ENCODE measurements around the gene TBC1D8. TPM values are rescaled to one million over a fixed set of nuclear protein-coding genes. Genes with fewer than 3 reads are reported as not detected.

TBC1D8 gene
- total and polyA plus RNA-seq, 9 of the 15 experiments (the other 6 are each of a cell fraction or from before 2014, with no cell fraction given): 0.36 to 1.3 (median 0.82) TPM

DNA sequence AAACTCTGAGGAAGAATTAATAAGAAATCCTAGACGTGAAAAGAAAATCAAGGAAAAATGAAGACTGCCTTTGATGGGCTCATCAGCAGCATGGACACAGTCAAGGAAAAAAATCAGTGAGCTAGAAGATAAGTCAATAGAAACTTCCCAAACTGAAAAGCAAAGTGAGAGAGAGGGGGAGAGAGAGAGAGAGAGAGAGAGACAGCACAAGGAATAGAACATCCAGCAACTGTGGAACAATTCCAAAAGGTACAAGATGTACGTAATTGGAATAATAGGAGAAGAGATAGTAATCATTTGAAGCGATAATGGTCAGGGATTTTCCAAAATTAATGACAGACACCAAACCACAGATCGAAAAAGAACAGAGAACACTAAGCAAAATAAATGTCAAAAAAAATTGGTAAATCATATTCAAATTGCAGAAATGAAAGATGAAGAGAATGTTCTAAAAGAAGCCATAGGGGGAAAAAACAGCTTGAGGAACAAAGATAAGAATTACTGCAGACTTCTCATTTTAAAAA, 54.5 kb downstream of the TBC1D8 start:
- POLR2A ChIA-PET: interaction anchor here (0.5 kb wide), 1 partner anchor 374 kb away, joined by 3 read pairs; no protein-coding TSS in a partner anchor
- intact Hi-C loops (cut with micrococcal nuclease) (no loop called here), in situ Hi-C loops (cut with MboI) (no loop called here)
- no TSS peak for BruUV-seq (replicated peaks)
- DNase-seq (ENCODE audit: extremely low read depth in 1 of 4, low spot score in 3 of 4): no peak
- Histone ChIP-seq H3K9ac (ENCODE audit: insufficient read depth in 1 of 2, low read depth in 2 of 2, low read length in 2 of 2) (no peak overlapping the region), H3K9me3 (replicated peaks; ENCODE audit: control insufficient read depth, insufficient read depth, low read depth, low read length) (no peaks in the 10 kb centered on the region), H4K20me1 (replicated peaks; ENCODE audit: control insufficient read depth, insufficient read depth, low read length) (no peaks in the 10 kb centered on the region), H2AFZ (ENCODE audit: low read depth, low read length) (no peak overlapping the region), H3K27me3 (ENCODE audit: control insufficient read depth in 2 of 2, insufficient read depth in 2 of 2, low read length in 2 of 2) (peaks cover 2 to 5% of the 10 kb centered on the region in 2 experiments; a peak in 2 of 5 replicates), H3K4me3 (no peak overlapping the region), H3K36me3 (ENCODE audit: control insufficient read depth, insufficient read depth, low read length) (no peaks in the 10 kb centered on the region), H3K9me1 (ENCODE audit: control insufficient read depth, insufficient read depth, low read length) (no peaks in the 10 kb centered on the region), H3K4me2 (ENCODE audit: insufficient read depth, low read length) (no peak overlapping the region), H3K79me2 (ENCODE audit: control insufficient read depth, insufficient read depth, low read length) (no peaks in the 10 kb centered on the region), H3K4me1 (replicated peaks in 1 of 2; ENCODE audit: control insufficient read depth in 2 of 2, insufficient read depth in 2 of 2, low read length in 2 of 2) (no peaks in the 10 kb centered on the region), H3K27ac (ENCODE audit: extremely low read depth, low read depth, low read length) (no peak overlapping the region)
- CTCF ChIA-PET (ENCODE audit: low intra/inter-chr PET ratio): no interaction called here
- no peak for ATAC-seq
- no peak for FAIRE-seq
- WGBS (ENCODE audit: insufficient coverage, low coverage, missing lambda C conversion rate): 3% methylated on average over 4 of the region's 4 CpGs
- no peak for TF ChIP-seq RAD51 (IDR thresholded peaks at IDR 0.05; ENCODE audit: borderline replicate concordance, low read depth)
- TF ChIP-seq FOXP1 (CRISPR knock-in tag; IDR thresholded peaks at IDR 0.05): no peak
- TF ChIP-seq TEAD4 (IDR thresholded peaks at IDR 0.05; ENCODE audit: low read length): no peak
- TF ChIP-seq TEAD4 (CRISPR knock-in tag; IDR thresholded peaks at IDR 0.05; ENCODE audit: borderline replicate concordance): no peak
- no peak for TF ChIP-seq ZNF324 (CRISPR knock-in tag; IDR thresholded peaks at IDR 0.05)
- no peak for TF ChIP-seq L3MBTL2 (IDR thresholded peaks at IDR 0.05)
- no peak for TF ChIP-seq PCBP1 (IDR thresholded peaks at IDR 0.05; ENCODE audit: low read depth, low read length, poor library complexity, severe bottlenecking)
- TF ChIP-seq ZBED1 (IDR thresholded peaks at IDR 0.05): no peak
- TF ChIP-seq POLR2B (IDR thresholded peaks at IDR 0.05; ENCODE audit: low read depth, partially characterized antibody): no peak
- TF ChIP-seq GATAD2A (IDR thresholded peaks at IDR 0.05): no peak
- TF ChIP-seq ZNF695 (CRISPR knock-in tag; IDR thresholded peaks at IDR 0.05): no peak
- no peak for TF ChIP-seq ZNF699 (CRISPR knock-in tag; IDR thresholded peaks at IDR 0.05; ENCODE audit: insufficient replicate concordance)
- TF ChIP-seq CHD7 (IDR thresholded peaks at IDR 0.05; ENCODE audit: low read depth, low read length): no peak
- no peak for TF ChIP-seq ZNF282 (CRISPR knock-in tag; IDR thresholded peaks at IDR 0.05)
- TF ChIP-seq KHSRP (IDR thresholded peaks at IDR 0.05): no peak

All from K562 (cell line).